Testis (tissue), 2 donors: ENCODE data around the gene DNAJC18.

ENCODE experiments used
- POLR2A ChIP-seq: fragments of 450-650 bp; IDR thresholded peaks from one replicate; pipeline ENCODE4 v1.6.1; 2017; ENCODE audit warnings: antibody characterized with exemption, mild to moderate bottlenecking, moderate library complexity
- TF ChIP-seq, protein P1 (sequence below), 3 experiments: fragments of 450-650 bp in 2 of 3; fragments of 200-600 bp in 1 of 3; sonication (generic) in 1 of 3; IDR thresholded peaks; one replicate each; pipeline ENCODE4 v1.5.1; 2016 to 2019; ENCODE audit warnings: antibody characterized with exemption in 3 of 3, mild to moderate bottlenecking in 2 of 3, moderate library complexity in 1 of 3

DNA sequence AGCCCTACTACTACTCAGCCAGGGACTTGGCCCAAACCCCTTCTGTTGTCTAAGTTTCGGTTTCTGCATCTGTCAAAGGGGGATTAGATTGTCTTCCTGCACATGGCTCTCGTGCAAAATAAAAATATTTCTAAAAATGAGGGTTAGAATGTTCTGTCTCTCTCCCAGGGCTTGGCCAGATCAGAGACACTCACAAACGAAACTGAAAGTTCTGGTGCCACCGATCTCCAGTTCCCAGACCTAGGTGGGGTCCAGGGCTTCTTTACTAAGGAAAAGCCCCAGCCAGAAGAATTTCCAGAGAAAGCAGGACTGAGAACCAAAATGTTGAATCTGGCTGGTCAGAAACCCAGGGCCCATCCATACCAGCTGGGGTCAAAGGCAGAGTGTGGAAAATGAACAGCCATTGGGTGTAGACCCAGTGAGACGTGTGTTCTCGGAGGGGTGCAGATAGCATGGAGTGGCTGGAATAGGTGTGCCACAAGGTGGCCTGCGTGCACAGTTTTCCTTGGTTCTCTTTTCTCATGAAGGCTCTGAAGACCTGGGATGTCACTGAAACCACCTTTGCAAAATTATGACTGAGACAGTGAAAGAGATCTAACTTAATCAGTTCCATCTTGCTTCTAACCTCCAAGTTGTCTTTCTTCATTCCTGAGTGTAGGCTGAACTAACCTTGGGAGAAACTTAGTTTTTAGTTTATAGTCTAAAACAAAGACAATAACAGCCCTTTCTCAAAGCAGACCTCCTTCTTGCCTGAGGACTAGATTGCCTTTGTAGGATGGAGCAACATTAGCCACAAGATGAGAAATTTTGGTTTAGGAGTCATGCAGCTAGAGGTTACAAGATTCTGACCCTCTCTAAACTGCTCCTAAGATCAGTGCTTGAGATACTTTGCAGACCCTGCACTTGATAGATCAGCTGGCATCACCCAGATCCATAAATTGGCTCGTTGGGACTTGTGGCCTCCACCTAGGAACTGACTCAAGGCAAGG, 54.0 kb downstream of the DNAJC18 start:
- TF ChIP-seq, protein P1, sequence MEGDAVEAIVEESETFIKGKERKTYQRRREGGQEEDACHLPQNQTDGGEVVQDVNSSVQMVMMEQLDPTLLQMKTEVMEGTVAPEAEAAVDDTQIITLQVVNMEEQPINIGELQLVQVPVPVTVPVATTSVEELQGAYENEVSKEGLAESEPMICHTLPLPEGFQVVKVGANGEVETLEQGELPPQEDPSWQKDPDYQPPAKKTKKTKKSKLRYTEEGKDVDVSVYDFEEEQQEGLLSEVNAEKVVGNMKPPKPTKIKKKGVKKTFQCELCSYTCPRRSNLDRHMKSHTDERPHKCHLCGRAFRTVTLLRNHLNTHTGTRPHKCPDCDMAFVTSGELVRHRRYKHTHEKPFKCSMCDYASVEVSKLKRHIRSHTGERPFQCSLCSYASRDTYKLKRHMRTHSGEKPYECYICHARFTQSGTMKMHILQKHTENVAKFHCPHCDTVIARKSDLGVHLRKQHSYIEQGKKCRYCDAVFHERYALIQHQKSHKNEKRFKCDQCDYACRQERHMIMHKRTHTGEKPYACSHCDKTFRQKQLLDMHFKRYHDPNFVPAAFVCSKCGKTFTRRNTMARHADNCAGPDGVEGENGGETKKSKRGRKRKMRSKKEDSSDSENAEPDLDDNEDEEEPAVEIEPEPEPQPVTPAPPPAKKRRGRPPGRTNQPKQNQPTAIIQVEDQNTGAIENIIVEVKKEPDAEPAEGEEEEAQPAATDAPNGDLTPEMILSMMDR (IDR thresholded peaks at IDR 0.05): peak in 1 of 3 experiments; percentile 3
- no peak for TF ChIP-seq POLR2A
